Tibial nerve (tissue), 4 donors: ENCODE data around the gene LRRTM1. TPM values are rescaled to one million over a fixed set of nuclear protein-coding genes. Genes with fewer than 3 reads are reported as not detected.

ENCODE experiments used
- DNase-seq, 2 donors: peaks; one replicate each; pipeline ENCODE4 v3.0.0-alpha.2; 2019; ENCODE audit warnings: low spot score in 2 of 2
- H3K27ac ChIP-seq, 4 donors: fragments of 200-600 bp; sonication (generic) in 3 of 4; one replicate each; pipeline ENCODE4 v1.5.1; 2017 to 2019; ENCODE audit warnings: mild to moderate bottlenecking in 1 of 4
- H3K27me3 ChIP-seq, 2 donors: fragments of 200-600 bp; sonication (generic) in 1 of 2; one replicate each; pipeline versions ENCODE4 v1.5.1 to v1.6.0; 2017 to 2019
- H3K36me3 ChIP-seq, 3 donors: fragments of 200-600 bp; sonication (generic); one replicate each; pipeline ENCODE4 v1.5.1; 2018 to 2019
- H3K4me1 ChIP-seq, 4 donors: fragments of 200-600 bp; sonication (generic) in 3 of 4; one replicate each; pipeline ENCODE4 v1.5.1; 2017 to 2019
- H3K4me3 ChIP-seq, 4 donors: fragments of 200-600 bp; sonication (generic) in 3 of 4; one replicate each; pipeline ENCODE4 v1.5.1; 2017 to 2019; ENCODE audit warnings: mild to moderate bottlenecking in 1 of 4, moderate library complexity in 1 of 4
- H3K9me3 ChIP-seq, 4 donors: fragments of 200-600 bp; sonication (generic) in 3 of 4; one replicate each; pipeline ENCODE4 v1.5.1; 2017 to 2019
- CTCF ChIP-seq, 5 experiments: fragments of 200-600 bp in 3 of 5; fragments of 450-650 bp in 2 of 5; sonication (generic) in 3 of 5; IDR thresholded peaks; one replicate each; pipeline ENCODE4 v1.5.1; 2016 to 2019; ENCODE audit warnings: antibody characterized with exemption in 5 of 5, mild to moderate bottlenecking in 3 of 5, moderate library complexity in 2 of 5
- EP300 ChIP-seq, 2 donors: sonication (generic); formaldehyde crosslinking; IDR thresholded peaks; one replicate each; pipeline ENCODE4 v1.6.1; 2017; ENCODE audit warnings: antibody characterized with exemption in 2 of 2, mild to moderate bottlenecking in 1 of 2
- POLR2A ChIP-seq, 2 donors: fragments of 450-650 bp; IDR thresholded peaks; one replicate each; pipeline ENCODE4 v1.6.1; 2017; ENCODE audit warnings: antibody characterized with exemption in 2 of 2, mild to moderate bottlenecking in 2 of 2, moderate library complexity in 2 of 2
- WGBS, 2 donors: methylation state at CpG; one replicate each; pipeline ENCODE4 v1.1.5; 2018; 5-methylcytosine and 5-hydroxymethylcytosine counted together
- total RNA-seq, 4 donors: library from RNA; depleted of rRNA; stranded (reverse); fragments of >200 nt; gene quantifications; one replicate each; pipeline ENCODE4 v1.1.0, GENCODE V29; 2016

LRRTM1 gene
- total RNA-seq, 4 donors from 2014 or later: 0.59 to 2.4 (median 1.8) TPM

GRCh38 chr2:80288576-80288975 lies 16.0 kb downstream of the LRRTM1 start:
- DNase-seq: no peak
- Histone ChIP-seq H3K4me1 (peaks cover 0 to 14% (median 0%) of the 10 kb centered on the region in 4 donors), H3K9me3 (no peaks in the 10 kb centered on the region), H3K27ac (peak overlapping the region in 1 of 4 donors; percentile 48), H3K36me3 (no peaks in the 10 kb centered on the region), H3K4me3 (peak overlapping the region in 1 of 4 donors; percentile 15), H3K27me3 (no peaks in the 10 kb centered on the region)
- TF ChIP-seq EP300 (IDR thresholded peaks at IDR 0.05) (no peak), CTCF (IDR thresholded peaks at IDR 0.05) (peak in 2 of 5 experiments; percentile 38)
- 12 to 22% methylated on average over 5 of the region's 5 CpGs for WGBS, 2 donors

- 86 to 88% methylated on average over 1 of the region's 1 CpG for WGBS, 2 donors
- Histone ChIP-seq H3K36me3 (no peaks in the 10 kb centered on the region), H3K27ac (no peak overlapping the region), H3K9me3 (no peaks in the 10 kb centered on the region), H3K4me1 (no peaks in the 10 kb centered on the region), H3K27me3 (no peaks in the 10 kb centered on the region), H3K4me3 (no peak overlapping the region)
- no peak for TF ChIP-seq CTCF (IDR thresholded peaks at IDR 0.05)
- no peak for TF ChIP-seq EP300 (IDR thresholded peaks at IDR 0.05)
- no peak for TF ChIP-seq POLR2A (IDR thresholded peaks at IDR 0.05)
- DNase-seq: no peak
Measured at GRCh38 chr2:80281049-80281448, 23.5 kb downstream of the LRRTM1 start.

- Histone ChIP-seq H3K36me3 (no peaks in the 10 kb centered on the region), H3K27ac (no peak overlapping the region), H3K27me3 (no peaks in the 10 kb centered on the region), H3K4me3 (no peak overlapping the region), H3K9me3 (no peaks in the 10 kb centered on the region), H3K4me1 (no peaks in the 10 kb centered on the region)
- TF ChIP-seq POLR2A (IDR thresholded peaks at IDR 0.05): no peak
- TF ChIP-seq EP300 (IDR thresholded peaks at IDR 0.05): no peak
- no peak for TF ChIP-seq CTCF (IDR thresholded peaks at IDR 0.05)
- no peak for DNase-seq
- 91 to 92% methylated on average over 2 of the region's 2 CpGs for WGBS, 2 donors
Measured at GRCh38 chr2:80280598-80280997, 24.0 kb downstream of the LRRTM1 start.

- H3K27ac ChIP-seq: no peak overlapping the region
- H3K4me3 ChIP-seq: no peak overlapping the region
- no peak for TF ChIP-seq POLR2A (IDR thresholded peaks at IDR 0.05)
- TF ChIP-seq EP300 (IDR thresholded peaks at IDR 0.05): no peak
- no peak for TF ChIP-seq CTCF (IDR thresholded peaks at IDR 0.05)
- WGBS, 2 donors: 55 to 65% methylated on average over 5 of the region's 5 CpGs
- no peaks in the 10 kb centered on the region for H3K27me3 ChIP-seq
- H3K9me3 ChIP-seq: no peaks in the 10 kb centered on the region
- DNase-seq: no peak
- no peaks in the 10 kb centered on the region for H3K4me1 ChIP-seq
- no peaks in the 10 kb centered on the region for H3K36me3 ChIP-seq
Measured at GRCh38 chr2:80269806-80270205, 34.7 kb downstream of the LRRTM1 start.

GRCh38 chr2:80266231-80266630 lies 38.3 kb downstream of the LRRTM1 start:
- Histone ChIP-seq H3K4me3 (no peak overlapping the region), H3K9me3 (no peaks in the 10 kb centered on the region), H3K4me1 (no peaks in the 10 kb centered on the region), H3K27me3 (no peaks in the 10 kb centered on the region), H3K27ac (no peak overlapping the region), H3K36me3 (no peaks in the 10 kb centered on the region)
- DNase-seq: no peak
- TF ChIP-seq EP300 (IDR thresholded peaks at IDR 0.05) (no peak), POLR2A (IDR thresholded peaks at IDR 0.05) (no peak), CTCF (IDR thresholded peaks at IDR 0.05) (no peak)
- 95 to 96% methylated on average over 5 to 6 of the region's 6 CpGs for WGBS, 2 donors
